HG03457 (cell line): ENCODE data around the gene EPHA3.
"Not testable (repeated sequence)": the region's sequence is repeated elsewhere in the genome, so short reads cannot be mapped to it uniquely, and the experiment has no call there.

ENCODE experiments used
- ATAC-seq: cut with Tn5 transposase; IDR thresholded peaks from one replicate; pipeline ENCODE4 v1.9.1; 2021; ENCODE audit warnings: moderate number of reproducible peaks; ENCODE audit not compliant: unreplicated experiment

Gene EPHA3

GRCh38 chr3:89350935-89351334 lies 243.5 kb downstream of the EPHA3 start:
- ATAC-seq = not testable (repeated sequence)

GRCh38 chr3:89353465-89353864 lies 246.0 kb downstream of the EPHA3 start:
- ATAC-seq = no peak

GRCh38 chr3:89358281-89358680 lies 250.9 kb downstream of the EPHA3 start:
- ATAC-seq = no peak

- no peak for ATAC-seq
Measured at GRCh38 chr3:89360156-89360555, 252.7 kb downstream of the EPHA3 start.

GRCh38 chr3:89362496-89362895 lies 255.1 kb downstream of the EPHA3 start:
- ATAC-seq = no peak

- no peak for ATAC-seq
Measured at GRCh38 chr3:89363171-89363570, 255.8 kb downstream of the EPHA3 start.

- no peak for ATAC-seq
Measured at GRCh38 chr3:89364314-89364713, 256.9 kb downstream of the EPHA3 start.

GRCh38 chr3:89367166-89367565 lies 259.7 kb downstream of the EPHA3 start:
- ATAC-seq = no peak

GRCh38 chr3:89368846-89369245 lies 261.4 kb downstream of the EPHA3 start:
- ATAC-seq = no peak

- ATAC-seq = no peak
Measured at GRCh38 chr3:89372456-89372855, 265.0 kb downstream of the EPHA3 start.

GRCh38 chr3:89373434-89373833 lies 266.0 kb downstream of the EPHA3 start:
- ATAC-seq = no peak

GRCh38 chr3:89375451-89375850 lies 268.0 kb downstream of the EPHA3 start:
- no peak for ATAC-seq

- no peak for ATAC-seq
Measured at GRCh38 chr3:89380016-89380415, 272.6 kb downstream of the EPHA3 start.

- ATAC-seq = no peak
Measured at GRCh38 chr3:89392991-89393390, 285.6 kb downstream of the EPHA3 start.

- ATAC-seq = no peak
Measured at GRCh38 chr3:89395456-89395855, 288.0 kb downstream of the EPHA3 start.

- no peak for ATAC-seq
Measured at GRCh38 chr3:89395996-89396395, 288.6 kb downstream of the EPHA3 start.

GRCh38 chr3:89402051-89402450 lies 294.6 kb downstream of the EPHA3 start:
- ATAC-seq = no peak

- ATAC-seq = no peak
Measured at GRCh38 chr3:89405176-89405575, 297.8 kb downstream of the EPHA3 start.

GRCh38 chr3:89405593-89405992 lies 298.2 kb downstream of the EPHA3 start:
- no peak for ATAC-seq

- no peak for ATAC-seq
Measured at GRCh38 chr3:89411201-89411600, 303.8 kb downstream of the EPHA3 start.

GRCh38 chr3:89414270-89414669 lies 306.8 kb downstream of the EPHA3 start:
- no peak for ATAC-seq

- no peak for ATAC-seq
Measured at GRCh38 chr3:89419647-89420241, 312.3 kb downstream of the EPHA3 start.

- ATAC-seq = no peak
Measured at GRCh38 chr3:89426060-89426459, 318.6 kb downstream of the EPHA3 start.
